ENCODE data around the gene COTL1.

Gene COTL1

GRCh38 chr16:84595052-84595481, 22.8 kb downstream of the COTL1 start:
- no peak for FAIRE-seq

- no peak for FAIRE-seq
Observed at GRCh38 chr16:84594725-84595038, 23.2 kb downstream of the COTL1 start.

DNA sequence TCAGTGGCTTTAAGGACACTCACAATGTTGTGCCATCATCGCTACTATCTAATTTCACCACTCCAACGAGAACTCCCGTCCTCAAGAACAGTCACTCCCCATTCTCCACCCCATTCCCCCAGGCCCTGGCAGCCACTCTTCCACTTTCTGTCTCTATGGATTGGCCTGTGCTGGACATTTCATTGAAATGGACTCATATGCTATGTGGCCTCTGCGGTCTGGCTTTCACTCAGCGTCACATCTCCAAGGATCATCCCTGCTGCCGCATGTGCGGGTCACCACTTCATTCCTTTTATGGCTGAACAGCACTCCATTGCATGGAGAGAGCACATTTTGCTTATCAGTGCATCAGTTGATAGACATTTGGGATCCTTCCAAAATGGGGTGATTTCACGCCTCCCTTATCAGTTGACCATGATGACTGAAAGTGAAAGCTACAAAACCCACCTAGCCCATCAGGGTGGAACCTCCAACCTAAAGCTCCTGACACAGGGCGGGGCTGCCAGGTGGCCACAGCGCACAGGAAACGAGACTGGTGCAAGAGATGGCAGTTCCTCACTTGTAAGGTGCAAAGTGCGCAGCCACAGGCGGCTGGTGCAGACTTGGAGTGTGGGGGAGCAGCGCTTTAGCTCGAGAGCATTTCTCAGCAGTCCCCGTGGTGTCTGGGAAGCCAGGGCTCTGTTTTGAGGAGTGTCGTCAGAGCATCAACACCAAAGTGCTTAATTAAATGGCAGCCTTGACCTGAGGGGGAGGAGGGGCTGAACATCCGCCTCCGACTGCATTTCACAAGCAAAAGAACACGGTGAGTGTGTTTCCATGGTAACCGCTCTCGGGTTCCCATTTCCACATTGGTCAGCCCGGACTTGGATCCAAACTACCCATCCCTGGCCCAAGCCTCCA, 23.8 kb downstream of the COTL1 start:
- FAIRE-seq, result no peak

GRCh38 chr16:84592718-84593117, 25.2 kb downstream of the COTL1 start:
- no peak for FAIRE-seq

DNA sequence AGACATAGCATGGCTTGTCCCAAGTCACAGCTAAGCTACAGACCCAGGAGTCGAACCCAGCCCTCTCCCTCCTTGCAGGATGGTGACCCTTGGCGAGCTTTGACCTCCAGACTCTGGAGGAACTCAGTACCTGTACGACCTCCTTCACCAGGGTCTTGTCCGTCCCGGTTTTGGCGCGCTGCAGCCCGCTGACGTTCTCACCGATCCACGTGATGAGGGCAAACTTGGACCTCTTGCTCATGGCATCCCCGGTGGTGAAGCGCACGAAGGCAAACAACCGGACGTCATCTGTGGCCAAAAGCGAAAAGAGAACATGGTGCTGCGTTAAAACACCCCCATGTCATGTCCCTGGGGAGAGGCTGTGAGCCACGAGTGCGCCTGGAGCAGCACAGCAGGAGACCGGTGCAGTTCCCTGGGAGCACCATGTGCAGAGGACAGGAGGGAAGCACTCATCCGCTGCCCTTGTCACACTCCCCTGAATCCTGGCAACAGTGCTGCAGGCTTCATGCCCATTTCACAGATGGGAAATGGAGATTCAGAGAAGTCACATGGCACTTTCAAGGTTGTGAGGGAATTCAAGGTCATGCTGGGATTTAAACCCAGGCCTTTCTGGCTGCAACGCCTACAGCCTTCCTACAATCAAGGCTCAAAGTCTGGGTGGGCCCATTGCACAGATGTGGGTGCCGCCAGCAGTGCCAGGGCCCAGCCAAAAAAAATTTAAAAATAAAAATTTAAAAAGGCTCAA, 27.7 kb downstream of the COTL1 start:
- no peak for FAIRE-seq

DNA sequence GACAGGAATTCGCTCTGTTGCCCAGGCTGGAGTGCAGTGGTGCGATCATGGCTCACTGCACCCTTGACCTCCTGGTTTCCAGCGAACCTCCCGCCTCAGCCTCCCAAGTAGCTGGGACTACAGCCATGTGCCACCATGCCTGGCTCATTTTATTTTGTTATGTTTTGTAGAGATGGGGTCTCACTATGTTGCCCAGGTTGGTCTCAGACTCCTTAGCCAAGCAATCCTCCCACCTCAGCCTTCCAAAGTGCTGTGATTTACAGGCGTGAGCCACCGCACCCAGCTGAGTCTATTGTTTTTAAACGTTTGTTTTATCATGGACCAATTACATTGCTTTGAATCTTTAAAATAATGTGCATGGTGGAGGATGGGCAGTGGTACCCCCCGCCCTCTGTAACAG, 28.9 kb downstream of the COTL1 start:
- FAIRE-seq, result no peak

DNA sequence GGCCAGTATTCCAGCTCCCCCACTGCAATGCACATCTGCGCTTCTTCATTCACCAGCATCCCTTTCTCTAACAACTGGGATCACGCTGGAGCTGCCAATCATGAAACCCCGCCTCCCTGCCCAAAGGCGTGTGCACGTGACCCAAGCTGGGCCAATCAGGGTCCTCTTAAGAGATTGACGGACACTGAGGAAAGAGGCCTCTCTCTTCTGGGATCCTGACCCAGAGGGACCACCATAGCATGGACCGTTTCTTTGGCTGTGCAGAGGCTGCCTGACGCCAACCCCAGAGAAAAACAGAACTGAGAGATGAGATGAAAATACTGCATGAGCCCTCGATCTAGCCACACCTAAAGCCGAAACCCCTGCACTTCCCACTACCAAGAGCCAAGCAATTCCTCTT, 32.0 kb downstream of the COTL1 start:
- no peak for FAIRE-seq

- no peak for FAIRE-seq
Observed at GRCh38 chr16:84585467-84585866, 32.4 kb downstream of the COTL1 start.

- FAIRE-seq, result no peak
Observed at GRCh38 chr16:84584678-84585077, 33.2 kb downstream of the COTL1 start.

GRCh38 chr16:84583995-84584394, 33.9 kb downstream of the COTL1 start:
- no peak for FAIRE-seq

- no peak for FAIRE-seq
Observed at GRCh38 chr16:84582958-84583516, 34.8 kb downstream of the COTL1 start.

GRCh38 chr16:84581158-84581557, 36.7 kb downstream of the COTL1 start:
- FAIRE-seq, result no peak

- no peak for FAIRE-seq
Observed at GRCh38 chr16:84579936-84580335, 37.9 kb downstream of the COTL1 start.

DNA sequence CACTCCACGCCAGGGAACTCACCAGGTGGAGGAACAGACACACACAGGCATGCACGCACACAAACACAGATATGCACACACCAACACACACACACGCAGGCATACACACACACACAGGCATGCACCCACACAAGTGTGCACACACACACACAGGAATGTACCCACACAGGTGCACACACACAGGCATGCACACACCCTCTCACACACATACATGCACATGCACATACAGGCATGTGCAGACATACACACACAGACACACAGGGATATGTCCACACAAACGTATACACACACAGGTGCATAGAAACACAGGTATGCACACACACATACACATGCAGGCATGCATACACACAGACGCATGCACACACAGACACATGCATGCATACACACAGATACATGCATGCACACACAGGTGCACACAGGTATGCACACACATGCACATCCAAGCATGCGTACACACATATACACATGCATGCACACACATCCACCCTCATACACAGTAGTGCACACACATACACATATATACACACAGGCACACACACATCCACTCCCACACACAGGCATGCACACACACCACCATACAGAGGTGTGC, 39.2 kb downstream of the COTL1 start:
- no peak for FAIRE-seq

DNA sequence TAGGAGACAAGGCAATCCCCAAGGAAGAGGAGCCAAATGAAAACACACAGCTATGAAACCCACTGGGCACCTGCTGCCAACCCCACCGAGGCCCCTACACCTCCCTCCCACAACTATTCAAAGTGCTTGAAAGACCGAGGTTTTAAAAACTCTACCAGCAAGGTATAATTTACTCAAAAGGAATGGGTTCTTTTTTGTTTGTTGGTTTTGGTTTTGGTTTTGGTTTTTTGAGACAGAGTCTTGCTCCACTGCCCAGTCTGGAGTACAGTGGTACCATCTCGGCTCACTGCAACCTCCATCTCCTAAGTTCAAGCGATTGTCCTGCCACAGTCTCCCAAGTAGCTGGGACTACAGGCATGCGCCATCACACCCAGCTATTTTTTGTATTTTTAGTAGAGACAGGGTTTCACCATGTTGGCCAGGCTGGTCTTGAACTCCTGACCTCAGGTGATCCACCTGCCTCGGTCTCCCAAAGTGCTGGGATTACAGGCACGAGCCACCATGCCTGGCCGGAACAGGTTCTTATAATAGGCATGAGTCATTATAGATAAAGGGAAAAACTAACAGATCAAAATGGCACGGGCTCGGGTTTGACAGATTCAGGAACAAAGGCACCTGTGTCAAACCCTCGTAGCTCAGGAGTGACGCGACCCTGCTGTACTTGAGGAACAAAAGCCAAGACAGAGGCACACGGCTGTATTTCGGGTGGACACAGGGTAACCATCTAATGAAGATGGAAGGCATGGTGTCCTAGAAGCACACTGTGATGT, 40.7 kb downstream of the COTL1 start:
- FAIRE-seq, result no peak

- FAIRE-seq, result no peak
Observed at GRCh38 chr16:84575914-84576313, 42.0 kb downstream of the COTL1 start.

DNA sequence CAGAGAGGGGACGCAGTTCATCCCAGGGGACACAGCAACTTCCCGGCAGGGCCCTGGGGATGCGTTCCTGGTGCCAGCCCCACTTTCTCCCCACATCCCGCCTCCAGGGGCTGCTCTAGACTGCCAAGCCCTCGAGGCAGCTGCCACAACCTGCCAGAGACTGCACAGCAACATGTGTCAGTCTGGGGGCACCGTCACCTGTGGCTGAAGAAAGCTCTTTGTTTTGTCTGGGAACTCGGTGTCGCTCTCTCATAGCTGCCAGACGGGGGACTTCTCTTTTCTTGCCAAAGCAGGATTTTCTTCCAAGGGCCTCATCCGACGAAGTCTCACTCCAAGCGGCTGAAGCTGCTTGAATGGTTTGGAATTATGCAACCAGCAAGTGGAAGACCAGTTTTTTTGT, 43.7 kb downstream of the COTL1 start:
- no peak for FAIRE-seq

DNA sequence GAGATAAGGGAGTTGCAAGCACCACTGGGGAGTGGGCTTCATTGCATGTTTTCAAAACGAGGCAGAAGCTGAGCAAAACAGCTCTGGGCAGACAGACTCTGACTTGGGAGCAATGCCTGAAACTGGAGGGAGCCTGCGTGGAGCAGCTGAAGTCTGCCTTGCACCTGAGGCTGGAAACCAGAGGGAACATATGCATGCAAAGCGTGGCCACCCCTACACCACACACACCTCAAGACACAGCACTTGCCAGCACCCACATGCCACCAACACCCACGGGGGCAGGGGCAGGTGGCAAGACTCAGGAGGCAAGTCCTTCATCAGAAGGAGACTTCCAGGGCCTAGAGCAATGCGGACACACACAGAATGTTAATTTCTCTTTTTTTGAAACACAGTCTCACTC, 45.8 kb downstream of the COTL1 start:
- FAIRE-seq, result no peak

DNA sequence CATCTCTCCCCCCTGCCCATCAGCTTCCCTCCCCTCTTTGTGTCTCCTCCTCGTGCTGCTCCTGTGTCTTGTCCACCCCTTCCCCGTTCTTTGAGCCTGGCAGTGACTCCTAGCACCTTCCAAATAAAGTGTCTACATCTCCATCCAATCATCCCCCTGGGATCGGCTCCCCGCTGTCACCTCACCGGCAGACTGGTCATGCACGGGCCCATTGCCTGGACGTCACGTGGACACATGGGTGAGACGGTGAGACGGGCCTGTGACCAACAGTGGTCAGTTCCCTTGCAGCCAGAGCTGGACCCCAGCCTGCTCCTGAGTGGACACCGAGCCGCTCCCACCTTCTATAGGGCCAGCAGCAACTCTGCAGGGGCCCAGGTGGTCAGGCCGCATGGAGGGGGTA, 46.4 kb downstream of the COTL1 start:
- FAIRE-seq, result no peak

- no peak for FAIRE-seq
Observed at GRCh38 chr16:84570739-84571403, 47.0 kb downstream of the COTL1 start.

DNA sequence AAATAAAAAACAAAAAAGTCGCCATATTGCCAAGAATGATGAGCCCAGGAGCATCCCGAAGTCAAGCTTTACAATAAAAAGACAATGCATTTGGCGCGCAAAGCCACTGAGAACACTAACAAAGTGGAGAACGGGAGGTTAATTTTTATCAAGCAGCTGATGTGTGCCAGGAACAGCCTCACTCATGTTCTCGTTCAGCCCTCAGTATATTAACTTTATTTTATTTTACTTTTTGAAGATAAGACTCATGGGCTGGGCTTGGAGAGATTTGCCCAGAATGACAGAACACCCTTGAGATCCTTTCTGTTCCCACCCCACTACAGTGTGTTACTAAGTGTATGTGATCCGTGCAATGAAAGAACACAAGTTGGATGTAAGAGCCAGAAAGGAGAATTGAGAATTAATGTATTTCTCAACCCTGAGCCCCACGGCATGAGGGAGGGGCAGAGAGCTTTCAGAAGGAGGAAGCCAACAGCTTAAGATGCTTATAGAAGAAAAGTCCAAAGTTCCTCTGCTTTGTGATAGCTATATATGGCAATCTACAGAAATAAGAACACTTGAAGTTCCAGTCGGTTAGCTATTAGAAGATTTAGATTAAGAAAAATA, 48.4 kb downstream of the COTL1 start:
- FAIRE-seq, result no peak

- no peak for FAIRE-seq
Observed at GRCh38 chr16:84568066-84568465, 49.8 kb downstream of the COTL1 start.
